M059J (cell line): ENCODE measurements around the gene RFPL3. TPM values are rescaled to one million over a fixed set of nuclear protein-coding genes. Genes with fewer than 3 reads are reported as not detected.
"Not testable (repeated sequence)": the region's sequence is repeated elsewhere in the genome, so short reads cannot be mapped to it uniquely, and the experiment has no call there.

Experiments
- DNase-seq: peaks from one replicate; pipeline ENCODE4 v3.0.0-alpha.2; 2012; ENCODE audit warnings: low read depth
- total RNA-seq: library from RNA; depleted of rRNA; stranded (reverse); fragments of >200 nt; shearing (Covaris generic); gene quantifications from 2 replicates; pipeline ENCODE4 v1.2.3, GENCODE V29; 2014; rRNA removed

The RFPL3 gene
- total RNA-seq, result not detected in 2 replicates

GRCh38 chr22:32357567-32357966 is at the start of gene RFPL3:
Gene RFPL3 (plus strand): TSS chr22:32357867. CDS start chr22:32358072, 205 bp downstream.
- DNase-seq, result not testable (repeated sequence)

- DNase-seq, result no peak
Observed at GRCh38 chr22:32308191-32308590, 49.5 kb upstream of the RFPL3 start.

DNA sequence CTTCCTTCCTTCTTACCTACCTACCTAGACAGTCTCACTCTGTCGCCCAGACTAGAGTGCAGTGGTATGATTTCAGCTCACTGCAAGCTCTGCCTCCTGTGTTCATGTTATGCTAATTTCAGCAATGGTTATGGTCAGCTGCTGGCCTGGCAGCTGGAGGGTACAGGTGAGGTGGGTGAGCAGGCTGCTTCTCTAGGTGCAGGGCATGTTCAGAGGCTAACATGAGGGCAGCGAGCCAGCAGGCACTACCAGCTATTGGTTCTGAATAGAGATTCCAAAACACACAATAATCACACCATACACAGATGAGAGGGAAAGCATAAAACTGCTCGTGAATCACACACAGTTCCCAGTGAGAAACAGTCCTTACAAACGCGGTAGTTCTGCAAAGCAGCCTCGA is 48.7 kb upstream of the RFPL3 start:
- no peak for DNase-seq

DNA sequence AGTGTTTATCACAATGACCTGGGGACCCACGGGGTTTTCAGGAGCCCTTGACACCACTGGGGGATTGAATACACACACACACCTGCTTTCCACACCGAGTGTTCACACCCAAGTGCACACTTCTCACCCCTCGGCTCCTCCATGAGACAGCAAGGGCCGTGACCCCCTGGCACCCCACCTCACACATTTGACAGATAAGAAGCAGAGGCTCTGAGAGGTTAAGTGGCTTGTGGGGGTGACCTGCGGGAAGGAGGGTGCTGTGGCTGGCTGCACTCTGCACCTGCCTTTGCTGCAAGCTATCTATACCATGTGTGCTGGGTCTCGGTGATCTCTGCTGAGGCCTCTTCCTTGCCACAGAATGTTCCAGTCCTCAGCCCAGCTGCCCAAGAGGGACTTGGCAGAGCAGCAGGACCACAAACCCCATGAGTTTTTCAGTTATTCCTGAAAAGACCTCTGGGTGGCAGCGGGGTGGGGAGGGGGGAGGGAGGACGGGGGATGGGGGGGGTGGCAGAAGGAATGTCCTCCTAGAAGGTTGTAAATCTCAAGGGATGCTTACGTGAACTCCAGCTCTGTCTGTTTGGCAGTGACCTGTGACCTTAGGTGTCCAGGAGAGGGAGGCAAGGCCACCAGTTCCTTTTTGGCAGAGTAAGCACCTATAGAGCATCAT is 47.9 kb upstream of the RFPL3 start:
- DNase-seq, result no peak

DNA sequence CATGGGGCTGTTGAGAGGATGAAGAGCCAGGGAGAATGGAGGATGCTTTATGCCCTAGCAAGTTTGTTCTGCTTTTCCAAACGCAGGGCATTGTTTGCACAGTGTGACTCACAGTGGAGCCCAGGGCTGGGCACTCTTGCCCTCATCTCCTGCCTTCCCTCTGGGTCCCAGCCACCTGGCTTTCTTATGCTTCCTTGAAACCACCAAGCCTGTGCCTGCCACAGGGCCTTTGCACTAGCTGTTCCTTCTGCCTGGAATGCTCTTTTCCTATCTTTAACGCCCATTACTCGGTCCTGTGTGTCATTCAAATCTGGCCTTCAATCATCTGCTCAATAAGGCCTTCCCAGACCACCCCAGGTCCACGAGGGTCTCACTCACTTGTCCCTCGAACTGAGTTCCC is 46.9 kb upstream of the RFPL3 start:
- DNase-seq, result no peak

- no peak for DNase-seq
Observed at GRCh38 chr22:32311551-32312071, 46.1 kb upstream of the RFPL3 start.

DNA sequence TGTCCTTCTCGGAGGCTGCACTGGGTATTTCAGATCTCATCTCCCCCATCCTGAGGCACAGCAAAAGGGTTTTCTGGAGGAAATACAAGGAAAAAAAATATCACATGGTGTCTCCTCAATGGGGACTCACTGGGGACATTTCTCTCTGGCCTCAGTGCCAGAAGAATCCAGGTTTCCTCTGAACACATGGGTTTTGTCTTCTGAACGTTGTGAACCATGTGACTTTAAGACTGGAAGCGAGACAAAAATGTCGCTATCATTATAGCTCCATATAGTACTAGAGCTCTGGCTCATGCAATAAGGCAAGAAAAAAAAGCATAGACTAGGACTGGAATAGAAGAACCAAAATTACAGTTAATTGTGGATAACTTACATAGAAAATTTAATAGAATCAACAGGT is 44.9 kb upstream of the RFPL3 start:
- DNase-seq, result no peak

DNA sequence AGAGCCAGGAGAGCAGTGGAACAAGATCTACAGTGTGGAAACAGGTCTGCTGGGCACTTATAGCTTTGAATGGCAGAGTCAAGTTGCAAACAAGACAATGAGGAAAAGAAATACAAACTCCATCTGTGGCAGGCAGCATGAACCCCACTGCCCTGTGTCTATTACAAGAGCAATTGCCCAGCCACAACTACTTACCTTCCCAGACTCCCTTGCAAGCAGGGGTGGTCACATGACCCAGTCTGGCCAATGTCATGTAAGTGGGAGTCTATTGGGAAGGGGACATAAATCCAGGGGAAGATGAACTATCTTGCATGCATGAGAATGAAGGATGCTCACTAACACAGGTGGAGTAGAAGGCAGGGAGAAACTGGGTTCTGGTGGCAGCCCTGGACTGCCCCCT is 44.1 kb upstream of the RFPL3 start:
- DNase-seq, result no peak

DNA sequence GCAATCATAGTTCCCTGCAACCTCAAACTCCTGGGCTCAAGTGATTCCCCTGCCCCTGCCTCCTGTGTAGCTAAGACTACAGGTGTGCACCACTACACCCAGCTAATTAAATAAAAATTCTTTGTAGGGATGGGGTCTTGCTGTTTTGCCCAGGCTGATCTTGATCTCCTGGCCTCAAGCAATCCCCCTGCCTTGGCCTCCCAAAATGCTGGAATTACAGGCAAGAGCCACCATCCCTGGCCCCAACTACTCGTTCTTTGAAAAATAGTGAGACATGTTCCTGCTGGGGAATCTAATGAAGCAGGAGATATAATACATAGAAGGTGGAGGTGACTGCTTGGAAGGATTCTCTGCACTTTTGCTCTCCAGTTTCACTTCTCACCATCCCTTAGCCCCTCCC is 40.1 kb upstream of the RFPL3 start:
- no peak for DNase-seq

GRCh38 chr22:32318361-32318760 is 39.3 kb upstream of the RFPL3 start:
- DNase-seq, result no peak

DNA sequence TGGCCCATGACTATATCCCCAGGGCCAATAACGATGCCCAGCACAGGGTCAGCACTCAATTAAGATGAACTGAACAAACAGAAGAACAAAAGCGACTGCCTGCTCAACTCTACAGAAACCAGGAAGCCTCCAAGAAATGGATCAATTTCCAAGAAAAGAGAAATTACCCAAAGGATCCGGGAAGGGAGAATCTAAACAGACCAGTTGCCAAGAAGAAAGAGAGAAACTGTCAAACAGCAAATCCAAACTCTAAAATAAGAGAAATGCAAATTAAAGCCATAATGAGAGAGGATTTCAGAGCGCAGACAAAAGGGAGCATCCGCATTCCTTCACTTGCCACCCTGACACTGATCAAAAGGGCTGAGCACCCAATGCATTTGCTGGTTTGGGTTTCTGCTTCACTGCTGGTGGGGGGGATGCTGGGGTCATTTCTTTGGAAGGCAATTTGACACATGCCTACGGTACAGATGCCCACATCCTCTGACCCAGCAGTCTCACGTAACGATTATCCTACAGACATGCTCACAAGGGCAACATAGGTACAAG is 37.7 kb upstream of the RFPL3 start:
- no peak for DNase-seq

GRCh38 chr22:32322986-32323385 is 34.7 kb upstream of the RFPL3 start:
- DNase-seq, result no peak

DNA sequence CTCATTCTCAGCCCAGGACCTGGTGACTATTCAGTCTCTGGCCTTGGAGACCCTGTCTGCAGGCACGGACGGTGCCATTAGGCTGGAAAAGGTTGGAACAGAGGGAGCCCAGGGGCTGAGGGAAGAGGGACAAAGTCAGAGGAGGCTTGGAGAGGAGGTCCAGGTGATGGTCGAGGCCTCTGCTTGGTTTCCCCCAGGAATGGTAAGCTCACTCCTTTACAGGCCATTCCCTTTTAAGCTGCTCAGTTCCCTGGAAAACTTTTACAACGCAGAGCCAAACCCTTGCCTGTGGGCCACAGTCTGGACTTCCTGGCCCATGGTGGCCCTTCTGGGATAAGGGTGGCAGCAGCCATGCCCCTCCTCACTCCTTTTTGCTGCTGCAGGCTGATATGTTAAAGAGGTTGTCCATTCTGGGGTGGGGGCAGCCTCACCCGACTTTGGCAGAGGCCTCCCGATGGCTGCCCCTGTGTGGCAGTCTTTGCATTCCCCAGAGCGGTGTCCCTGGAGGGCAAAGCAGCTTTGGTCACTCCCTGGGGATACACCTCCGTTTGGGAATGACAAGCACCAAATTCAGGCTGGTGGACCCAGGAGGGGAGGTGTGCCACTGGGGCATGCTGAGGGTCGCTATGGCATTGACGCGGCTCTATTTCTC is 34.0 kb upstream of the RFPL3 start:
- DNase-seq, result no peak

GRCh38 chr22:32324505-32325415 is 32.9 kb upstream of the RFPL3 start:
- DNase-seq, result no peak

GRCh38 chr22:32325416-32325801 is 32.3 kb upstream of the RFPL3 start:
- DNase-seq, result no peak

GRCh38 chr22:32325811-32326237 is 31.8 kb upstream of the RFPL3 start:
- no peak for DNase-seq

DNA sequence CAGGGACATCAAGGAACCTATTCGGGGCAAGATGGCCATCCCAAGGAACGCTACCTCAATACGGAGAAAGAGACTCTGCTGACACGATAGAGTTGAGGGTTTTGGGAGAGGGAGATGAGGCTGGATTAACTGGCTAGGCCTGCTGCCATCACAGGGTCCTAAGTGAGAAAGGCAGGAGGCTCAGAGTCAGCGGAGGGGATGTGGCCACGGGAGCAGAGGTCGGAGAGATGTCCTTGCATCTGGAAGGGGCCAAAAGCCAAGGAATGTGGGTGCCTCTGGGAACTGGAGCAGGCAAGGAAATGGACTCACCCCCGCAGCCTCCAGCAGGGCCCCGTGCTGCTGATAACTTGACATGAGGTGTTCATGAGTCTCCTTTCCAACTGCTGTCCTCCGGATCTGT is 31.0 kb upstream of the RFPL3 start:
- DNase-seq, result no peak

GRCh38 chr22:32327066-32327465 is 30.6 kb upstream of the RFPL3 start:
- no peak for DNase-seq

GRCh38 chr22:32327596-32328171 is 30.0 kb upstream of the RFPL3 start:
- DNase-seq, result no peak

- DNase-seq, result no peak
Observed at GRCh38 chr22:32328306-32329201, 29.1 kb upstream of the RFPL3 start.

DNA sequence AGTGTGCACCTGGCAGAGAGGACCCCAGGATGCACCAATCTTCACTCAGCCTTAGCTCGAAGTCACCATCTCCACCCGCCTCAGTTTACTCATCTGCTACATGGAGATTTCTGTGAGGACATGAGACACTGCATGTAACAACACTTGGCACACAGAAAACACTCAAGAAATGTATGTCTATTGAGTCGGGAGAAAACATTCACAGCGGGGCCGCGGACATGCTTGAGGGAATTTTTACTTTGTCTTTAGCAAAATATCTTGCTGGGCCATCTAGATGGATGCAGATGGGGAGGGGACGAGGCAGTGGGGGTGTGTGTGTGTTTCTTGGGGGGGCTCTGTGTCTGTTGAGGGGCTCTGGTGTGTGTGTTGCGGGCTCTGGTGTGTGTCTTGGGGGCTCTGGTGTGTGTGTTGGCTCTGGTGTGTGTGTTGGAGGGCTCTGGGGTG is 28.4 kb upstream of the RFPL3 start:
- no peak for DNase-seq
